IMR-90 (cell line): ENCODE data around the gene DOK1.

Experiments
- BHLHE40 ChIP-seq: fragments of 150-350 bp; IDR thresholded peaks from 2 replicates; pipeline ENCODE4 v1.6.1; 2016; ENCODE audit warnings: mild to moderate bottlenecking, low read depth, low read length
- CEBPB ChIP-seq: IDR thresholded peaks from 2 replicates; pipeline ENCODE4 v1.6.1; 2012; ENCODE audit warnings: low read depth, low read length, improper control_type of control experiment
- CHD1 ChIP-seq: IDR thresholded peaks from 2 replicates; pipeline ENCODE4 v1.6.1; 2012; ENCODE audit warnings: low read depth, low read length, improper control_type of control experiment
- MAFK ChIP-seq: IDR thresholded peaks from 2 replicates; pipeline ENCODE4 v1.6.1; 2012; ENCODE audit warnings: low read depth, low read length, improper control_type of control experiment
- MAZ ChIP-seq: IDR thresholded peaks from 2 replicates; pipeline ENCODE4 v1.6.1; 2012; ENCODE audit warnings: low read depth, mild to moderate bottlenecking, low read length, improper control_type of control experiment, moderate library complexity, borderline replicate concordance
- MXI1 ChIP-seq: IDR thresholded peaks from 2 replicates; pipeline ENCODE4 v1.6.1; 2012; ENCODE audit warnings: low read depth, mild to moderate bottlenecking, low read length, moderate library complexity, borderline replicate concordance
- NFE2L2 ChIP-seq: fragments of 150-350 bp; IDR thresholded peaks from 2 replicates; pipeline ENCODE4 v1.6.1; 2016; ENCODE audit warnings: low read depth, mild to moderate bottlenecking, low read length
- POLR2A ChIP-seq: IDR thresholded peaks from 2 replicates; pipeline ENCODE4 v1.6.1; 2012; ENCODE audit warnings: mild to moderate bottlenecking, low read depth, low read length
- RAD21 ChIP-seq: IDR thresholded peaks from 2 replicates; pipeline ENCODE4 v1.6.1; 2012; ENCODE audit warnings: low read length, improper control_type of control experiment
- RCOR1 ChIP-seq: IDR thresholded peaks from 2 replicates; pipeline ENCODE4 v1.6.1; 2012; ENCODE audit warnings: mild to moderate bottlenecking, low read length, improper control_type of control experiment; ENCODE audit not compliant: insufficient replicate concordance
- RFX5 ChIP-seq: IDR thresholded peaks from 2 replicates; pipeline ENCODE4 v1.8.0; 2012; ENCODE audit warnings: low read depth, mild to moderate bottlenecking, low read length, moderate library complexity
- SMC3 ChIP-seq: fragments of 150-350 bp; IDR thresholded peaks from 2 replicates; pipeline ENCODE4 v1.6.1; 2016; ENCODE audit warnings: low read depth, mild to moderate bottlenecking, antibody characterized with exemption, low read length, moderate library complexity
- TF ChIP-seq, protein P1 (sequence below): conservative IDR thresholded peaks from 2 replicates; pipeline ENCODE4 v1.5.1; 2012; ENCODE audit warnings: mild to moderate bottlenecking, low read depth, low read length, improper control_type of control experiment
- TF ChIP-seq, protein P2 (sequence below): fragments of 150-350 bp; IDR thresholded peaks from 2 replicates; pipeline ENCODE4 v1.6.1; 2017; ENCODE audit warnings: mild to moderate bottlenecking, antibody characterized with exemption, low read length, low read depth

DNA sequence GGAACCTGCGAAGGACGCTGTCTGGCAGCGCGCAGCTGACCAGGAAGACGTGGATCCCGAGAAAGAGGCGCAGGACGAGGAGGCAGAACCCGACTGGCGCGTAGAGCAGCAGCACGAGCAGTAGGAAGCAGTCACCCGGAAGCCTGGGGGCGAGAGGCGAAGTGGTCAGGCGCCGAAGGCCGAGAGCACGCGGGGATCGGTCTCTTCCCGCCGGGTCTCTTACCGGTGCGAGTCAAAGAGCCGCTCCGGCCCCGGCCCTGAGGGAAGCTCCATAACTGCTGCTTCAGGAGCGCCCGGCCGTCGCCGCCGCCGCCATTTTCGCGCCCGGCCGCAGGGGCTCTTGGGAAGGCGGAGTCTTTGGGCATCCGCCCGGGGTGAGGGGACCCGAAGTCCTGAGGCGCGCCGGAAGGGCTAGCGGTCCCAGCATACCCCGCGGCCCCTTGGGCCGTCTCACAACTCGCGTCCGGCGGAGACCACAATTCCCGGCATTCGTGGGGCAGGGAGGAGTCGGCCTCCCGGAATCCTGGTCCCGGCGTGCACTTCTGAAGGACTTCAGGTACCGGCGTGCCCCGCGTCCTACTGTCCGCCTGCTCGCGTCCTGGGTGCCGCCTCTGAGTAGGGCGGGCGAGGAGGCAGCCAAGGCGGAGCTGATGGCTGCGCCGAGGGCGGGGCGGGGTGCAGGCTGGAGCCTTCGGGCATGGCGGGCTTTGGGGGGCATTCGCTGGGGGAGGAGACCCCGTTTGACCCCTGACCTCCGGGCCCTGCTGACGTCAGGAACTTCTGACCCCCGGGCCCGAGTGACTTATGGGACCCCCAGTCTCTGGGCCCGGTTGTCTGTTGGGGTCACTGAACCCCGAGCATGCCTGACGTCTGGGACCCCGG is 24.9 kb upstream of the DOK1 start, which contains the start of the genes AUP1 and HTRA2:
- TF ChIP-seq, protein P1, sequence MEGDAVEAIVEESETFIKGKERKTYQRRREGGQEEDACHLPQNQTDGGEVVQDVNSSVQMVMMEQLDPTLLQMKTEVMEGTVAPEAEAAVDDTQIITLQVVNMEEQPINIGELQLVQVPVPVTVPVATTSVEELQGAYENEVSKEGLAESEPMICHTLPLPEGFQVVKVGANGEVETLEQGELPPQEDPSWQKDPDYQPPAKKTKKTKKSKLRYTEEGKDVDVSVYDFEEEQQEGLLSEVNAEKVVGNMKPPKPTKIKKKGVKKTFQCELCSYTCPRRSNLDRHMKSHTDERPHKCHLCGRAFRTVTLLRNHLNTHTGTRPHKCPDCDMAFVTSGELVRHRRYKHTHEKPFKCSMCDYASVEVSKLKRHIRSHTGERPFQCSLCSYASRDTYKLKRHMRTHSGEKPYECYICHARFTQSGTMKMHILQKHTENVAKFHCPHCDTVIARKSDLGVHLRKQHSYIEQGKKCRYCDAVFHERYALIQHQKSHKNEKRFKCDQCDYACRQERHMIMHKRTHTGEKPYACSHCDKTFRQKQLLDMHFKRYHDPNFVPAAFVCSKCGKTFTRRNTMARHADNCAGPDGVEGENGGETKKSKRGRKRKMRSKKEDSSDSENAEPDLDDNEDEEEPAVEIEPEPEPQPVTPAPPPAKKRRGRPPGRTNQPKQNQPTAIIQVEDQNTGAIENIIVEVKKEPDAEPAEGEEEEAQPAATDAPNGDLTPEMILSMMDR = no peak
- TF ChIP-seq MAFK (no peak), POLR2A (peak; percentile 93), RAD21 (peak; percentile 6), CEBPB (no peak), MXI1 (peak; percentile 93), SMC3 (no peak), MAZ (peak; percentile 67; the same call in 1 of the 2 replicates), RFX5 (no peak), CHD1 (no peak), RCOR1 (no peak), NFE2L2 (no peak; the same call in 1 of the 2 replicates), BHLHE40 (0 out of 2 replicates have a peak, but pooled peaks have one; percentile 13)
- TF ChIP-seq, protein P2, sequence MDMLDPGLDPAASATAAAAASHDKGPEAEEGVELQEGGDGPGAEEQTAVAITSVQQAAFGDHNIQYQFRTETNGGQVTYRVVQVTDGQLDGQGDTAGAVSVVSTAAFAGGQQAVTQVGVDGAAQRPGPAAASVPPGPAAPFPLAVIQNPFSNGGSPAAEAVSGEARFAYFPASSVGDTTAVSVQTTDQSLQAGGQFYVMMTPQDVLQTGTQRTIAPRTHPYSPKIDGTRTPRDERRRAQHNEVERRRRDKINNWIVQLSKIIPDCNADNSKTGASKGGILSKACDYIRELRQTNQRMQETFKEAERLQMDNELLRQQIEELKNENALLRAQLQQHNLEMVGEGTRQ = no peak
